CD4-positive, CD25-positive, alpha-beta regulatory T cell (primary cell): ENCODE data around the gene XXYLT1. TPM values are rescaled to one million over a fixed set of nuclear protein-coding genes. Genes with fewer than 3 reads are reported as not detected.
"Not testable (repeated sequence)": the region's sequence is repeated elsewhere in the genome, so short reads cannot be mapped to it uniquely, and the experiment has no call there.

Experiments
- ATAC-seq, 2 donors: fragments of 150-1000 bp; cut with Tn5 transposase; one replicate each; pipeline ENCODE4 v1.10.0; 2021; ENCODE audit warnings: low read depth in 2 of 2, moderate number of reproducible peaks in 2 of 2, moderate library complexity in 1 of 2
- DNase-seq, 3 donors: peaks; one replicate each; pipeline versions ENCODE4 v3.0.0 to v3.0.0-alpha.2; 2012 to 2022; ENCODE audit warnings: mixed read lengths in 1 of 3
- H3K27ac ChIP-seq: one replicate; pipeline ENCODE4 v1.7.0; 2013; ENCODE audit warnings: mild to moderate bottlenecking, low read length; ENCODE audit not compliant: insufficient read depth, poor library complexity, severe bottlenecking
- H3K27me3 ChIP-seq: one replicate; pipeline ENCODE4 v1.7.0; 2013; ENCODE audit warnings: low read length; ENCODE audit not compliant: control insufficient read depth, insufficient read depth
- H3K36me3 ChIP-seq: one replicate; pipeline ENCODE4 v1.7.0; 2013; ENCODE audit warnings: mild to moderate bottlenecking, low read length, moderate library complexity; ENCODE audit not compliant: control insufficient read depth, insufficient read depth
- H3K4me1 ChIP-seq: 2 replicates; pipeline ENCODE4 v1.7.0; 2013; ENCODE audit warnings: mild to moderate bottlenecking, low read length; ENCODE audit not compliant: insufficient read depth, control insufficient read depth, poor library complexity, severe bottlenecking
- H3K4me3 ChIP-seq: one replicate; pipeline ENCODE4 v1.7.0; 2013; ENCODE audit warnings: low read depth, mild to moderate bottlenecking, low read length, moderate library complexity
- H3K9me3 ChIP-seq, 2 experiments: 1 replicate in 1 of 2; 2 replicates in 1 of 2; pipeline ENCODE4 v1.7.0; 2013; ENCODE audit warnings: low read length in 2 of 2, mild to moderate bottlenecking in 1 of 2, moderate library complexity in 1 of 2; ENCODE audit not compliant: control insufficient read depth in 2 of 2
- H3K27ac Mint-ChIP-seq, 3 donors: one replicate each; pipeline ENCODE4 v1.8.0; 2020 to 2022; ENCODE audit warnings: mild to moderate bottlenecking in 3 of 3, mixed read lengths in 3 of 3, moderate library complexity in 2 of 3
- H3K27me3 Mint-ChIP-seq: one replicate; pipeline ENCODE4 v1.8.0; 2022; ENCODE audit warnings: mild to moderate bottlenecking, mixed read lengths
- H3K36me3 Mint-ChIP-seq: one replicate; pipeline ENCODE4 v1.8.0; 2020; ENCODE audit warnings: mixed read lengths
- H3K4me1 Mint-ChIP-seq, 4 donors: one replicate each; pipeline ENCODE4 v1.8.0; 2020 to 2022; ENCODE audit warnings: mixed read lengths in 4 of 4, mild to moderate bottlenecking in 1 of 4
- H3K4me3 Mint-ChIP-seq, 4 donors: one replicate each; pipeline ENCODE4 v1.8.0; 2020 to 2022; ENCODE audit warnings: mild to moderate bottlenecking in 4 of 4, mixed read lengths in 4 of 4, moderate library complexity in 3 of 4
- H3K9me3 Mint-ChIP-seq, 7 donors: one replicate each; pipeline ENCODE4 v1.8.0; 2020 to 2022; ENCODE audit warnings: mixed read lengths in 7 of 7, mild to moderate bottlenecking in 3 of 7, moderate library complexity in 2 of 7
- polyA plus RNA-seq, 4 donors: library from polyadenylated mRNA; unstranded; fragments of 300-500 nt; fragmentation: Illumina TruSeq; gene quantifications; one replicate each; pipeline ENCODE4 v1.2.3, GENCODE V29; 2021
- total RNA-seq: library from RNA; stranded (reverse); gene quantifications from one replicate; pipeline ENCODE4 v1.2.3, GENCODE V29; 2022

Gene XXYLT1
- total and polyA plus RNA-seq, 5 donors from 2014 or later, result 3.9 to 6.4 (median 5.7) TPM

DNA sequence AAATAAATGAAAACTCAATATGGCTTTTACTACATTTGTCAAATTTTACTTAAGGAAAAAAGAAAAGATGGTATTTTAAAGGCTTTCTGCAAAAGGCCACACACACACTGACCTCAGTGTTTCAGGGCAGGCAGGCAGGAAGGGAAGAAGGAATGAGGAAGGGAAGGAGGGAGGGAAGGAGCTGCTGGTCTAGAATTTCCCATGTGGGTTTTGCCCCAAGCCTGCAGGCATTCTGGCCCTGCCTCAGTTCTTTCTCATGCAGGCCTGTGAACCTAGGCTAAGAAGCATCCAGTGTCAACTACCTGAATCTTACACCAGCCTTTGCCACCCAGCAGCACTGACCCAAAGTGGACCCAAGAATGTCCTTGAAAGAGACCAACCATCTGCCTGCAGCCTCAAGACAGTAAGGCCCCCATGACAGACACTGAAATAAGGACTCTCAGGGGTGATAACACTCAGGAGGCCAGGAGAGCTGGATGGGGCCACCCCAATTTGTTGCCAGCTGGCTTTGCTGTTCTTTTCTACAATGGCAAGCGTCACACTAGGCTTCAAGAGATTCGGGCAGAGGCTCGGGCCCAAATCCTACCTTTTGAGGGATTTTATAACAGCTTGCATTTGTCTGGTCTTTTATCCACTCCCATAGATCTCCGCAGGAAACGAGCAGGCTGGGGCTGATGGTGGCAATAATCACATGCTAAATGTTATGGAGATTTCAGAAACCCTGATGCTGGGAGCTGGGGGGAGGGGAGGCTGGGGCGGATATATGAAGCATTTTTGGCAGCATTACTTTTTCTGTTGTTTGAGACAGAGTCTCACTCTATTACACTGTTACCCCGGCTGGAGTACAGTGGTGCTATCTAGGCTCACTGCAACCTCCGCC is 51.4 kb downstream of the XXYLT1 start:
- Histone ChIP-seq H3K27ac (no peak overlapping the region), H3K9me3 (no peaks in the 10 kb centered on the region), H3K4me1 (no peaks in the 10 kb centered on the region), H3K36me3 (no peaks in the 10 kb centered on the region), H3K27me3 (no peaks in the 10 kb centered on the region), H3K4me3 (no peak overlapping the region)
- no peaks in the 10 kb centered on the region for H3K9me3 Mint-ChIP-seq
- DNase-seq (no peak), ATAC-seq (no peak)
- peaks cover 0 to 5% (median 3%) of the 10 kb centered on the region in 4 donors for H3K4me1 Mint-ChIP-seq
- H3K27ac Mint-ChIP-seq, result peak overlapping the region in 2 of 3 donors; percentile 8 to 71
- no peak overlapping the region for H3K4me3 Mint-ChIP-seq
- no peaks in the 10 kb centered on the region for H3K27me3 Mint-ChIP-seq
- H3K36me3 Mint-ChIP-seq, result peaks cover 13% of the 10 kb centered on the region

- not testable (repeated sequence) for H3K4me1 Mint-ChIP-seq, H3K4me3 ChIP-seq, H3K9me3 ChIP-seq, ATAC-seq, H3K36me3 ChIP-seq, H3K27me3 ChIP-seq, H3K27me3 Mint-ChIP-seq, DNase-seq, H3K4me3 Mint-ChIP-seq, H3K27ac Mint-ChIP-seq, H3K9me3 Mint-ChIP-seq, H3K4me1 ChIP-seq, H3K27ac ChIP-seq
- peaks cover 13% of the 10 kb centered on the region for H3K36me3 Mint-ChIP-seq
These were observed 52.6 kb downstream of the XXYLT1 start for GRCh38 chr3:195218331-195218730.

GRCh38 chr3:195215576-195215975 is 55.4 kb downstream of the XXYLT1 start:
- not testable (repeated sequence) for H3K4me1 Mint-ChIP-seq, H3K27ac ChIP-seq, H3K36me3 Mint-ChIP-seq, H3K9me3 Mint-ChIP-seq, DNase-seq, H3K4me3 ChIP-seq, H3K4me3 Mint-ChIP-seq, H3K9me3 ChIP-seq, H3K4me1 ChIP-seq, H3K36me3 ChIP-seq, H3K27ac Mint-ChIP-seq, H3K27me3 ChIP-seq, H3K27me3 Mint-ChIP-seq, ATAC-seq

GRCh38 chr3:195214381-195214780 is 56.6 kb downstream of the XXYLT1 start:
- Mint-ChIP-seq H3K36me3 (peaks cover 4% of the 10 kb centered on the region), H3K27ac (no peak overlapping the region), H3K9me3 (no peaks in the 10 kb centered on the region), H3K27me3 (no peaks in the 10 kb centered on the region), H3K4me3 (no peak overlapping the region), H3K4me1 (peaks cover 0 to 5% (median 2%) of the 10 kb centered on the region in 4 donors)
- no peaks in the 10 kb centered on the region for H3K27me3 ChIP-seq
- DNase-seq (no peak), ATAC-seq (no peak)
- H3K9me3 ChIP-seq, result no peaks in the 10 kb centered on the region
- no peak overlapping the region for H3K4me3 ChIP-seq
- H3K27ac ChIP-seq, result no peak overlapping the region
- H3K4me1 ChIP-seq, result no peaks in the 10 kb centered on the region
- no peaks in the 10 kb centered on the region for H3K36me3 ChIP-seq

DNA sequence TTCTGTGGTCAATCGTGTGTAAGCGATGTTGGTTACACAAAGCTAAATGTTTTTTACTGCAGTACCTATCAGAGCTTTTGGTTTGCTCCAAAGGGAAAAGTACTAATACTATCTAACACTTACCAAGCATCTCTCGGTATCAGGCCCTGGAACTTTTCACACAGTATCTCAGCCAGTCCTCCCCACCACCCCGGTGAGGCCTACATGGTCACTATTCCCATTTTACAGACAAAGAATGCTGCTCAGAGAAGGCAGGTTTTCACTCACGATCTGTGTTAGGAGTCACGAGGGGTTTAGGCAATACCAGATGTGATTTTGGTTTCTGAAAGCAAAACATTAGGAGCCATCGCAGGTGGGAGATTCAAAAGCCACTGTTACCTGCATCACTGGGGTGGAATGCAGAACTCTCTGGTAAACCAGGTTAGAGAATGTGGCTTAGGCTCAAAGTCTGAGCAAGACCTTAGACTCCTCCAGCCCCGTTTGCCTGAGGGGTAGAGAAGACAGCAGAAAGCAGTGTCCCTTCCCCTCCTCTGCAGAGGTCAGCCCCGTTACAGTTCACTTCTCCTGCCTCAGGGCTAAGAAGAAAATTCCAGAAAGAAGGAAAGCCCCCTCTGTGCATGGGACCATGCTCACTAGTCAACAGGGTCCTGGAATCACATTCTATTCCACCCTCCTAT is 57.2 kb downstream of the XXYLT1 start:
- H3K9me3 ChIP-seq, result no peaks in the 10 kb centered on the region
- H3K36me3 Mint-ChIP-seq, result no peaks in the 10 kb centered on the region
- ATAC-seq (no peak), DNase-seq (no peak)
- H3K36me3 ChIP-seq, result no peaks in the 10 kb centered on the region
- no peak overlapping the region for H3K4me3 ChIP-seq
- no peaks in the 10 kb centered on the region for H3K27me3 Mint-ChIP-seq
- H3K4me3 Mint-ChIP-seq, result no peak overlapping the region
- no peak overlapping the region for H3K27ac Mint-ChIP-seq
- H3K4me1 ChIP-seq, result no peaks in the 10 kb centered on the region
- H3K4me1 Mint-ChIP-seq, result peaks cover 0 to 5% (median 2%) of the 10 kb centered on the region in 4 donors
- H3K27me3 ChIP-seq, result no peaks in the 10 kb centered on the region
- H3K27ac ChIP-seq, result no peak overlapping the region
- no peaks in the 10 kb centered on the region for H3K9me3 Mint-ChIP-seq

DNA sequence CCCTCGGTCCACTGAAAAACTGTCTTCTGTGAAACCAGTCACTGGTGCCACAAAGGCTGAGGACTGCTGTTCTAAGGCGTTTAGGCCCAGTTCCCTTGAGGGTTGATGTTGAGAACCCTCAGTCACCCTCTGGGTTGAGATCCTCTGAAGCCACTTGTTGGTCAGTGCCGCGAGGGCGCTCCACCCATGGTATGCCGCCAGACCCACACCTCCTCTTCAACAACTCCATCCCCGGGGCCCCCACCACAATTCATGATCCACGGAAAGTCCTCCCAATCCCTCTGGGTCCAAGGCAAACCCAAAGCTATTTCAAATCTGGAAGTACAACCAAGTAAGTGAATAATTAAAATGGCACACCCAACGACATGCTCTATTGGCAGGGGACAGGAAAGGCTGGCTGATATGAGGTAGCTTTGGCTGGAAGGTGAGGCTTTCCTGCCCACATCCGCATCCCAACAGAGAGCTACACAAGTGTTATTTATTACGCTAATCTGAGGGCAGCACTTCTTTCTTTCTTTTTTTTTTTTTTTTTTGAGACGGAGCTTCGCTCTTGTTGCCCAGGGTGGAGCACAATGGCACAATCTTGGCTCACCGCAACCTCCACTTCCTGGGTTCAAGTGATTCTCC is 58.1 kb downstream of the XXYLT1 start:
- Histone ChIP-seq H3K9me3 (no peaks in the 10 kb centered on the region), H3K36me3 (no peaks in the 10 kb centered on the region), H3K4me1 (no peaks in the 10 kb centered on the region), H3K4me3 (no peak overlapping the region), H3K27ac (no peak overlapping the region), H3K27me3 (no peaks in the 10 kb centered on the region)
- DNase-seq, result no peak
- Mint-ChIP-seq H3K4me3 (no peak overlapping the region), H3K9me3 (no peaks in the 10 kb centered on the region), H3K4me1 (peaks cover 0 to 10% (median 7%) of the 10 kb centered on the region in 4 donors), H3K36me3 (no peaks in the 10 kb centered on the region), H3K27ac (no peak overlapping the region), H3K27me3 (no peaks in the 10 kb centered on the region)
- no peak for ATAC-seq

- no peak overlapping the region for H3K4me3 Mint-ChIP-seq
- Histone ChIP-seq H3K27ac (no peak overlapping the region), H3K9me3 (no peaks in the 10 kb centered on the region), H3K4me1 (no peaks in the 10 kb centered on the region), H3K36me3 (no peaks in the 10 kb centered on the region), H3K27me3 (no peaks in the 10 kb centered on the region), H3K4me3 (no peak overlapping the region)
- peaks cover 0 to 12% (median 7%) of the 10 kb centered on the region in 4 donors for H3K4me1 Mint-ChIP-seq
- no peaks in the 10 kb centered on the region for H3K36me3 Mint-ChIP-seq
- no peak for DNase-seq
- H3K27ac Mint-ChIP-seq, result no peak overlapping the region
- no peaks in the 10 kb centered on the region for H3K27me3 Mint-ChIP-seq
- ATAC-seq, result no peak
- no peaks in the 10 kb centered on the region for H3K9me3 Mint-ChIP-seq
These were observed 58.8 kb downstream of the XXYLT1 start for GRCh38 chr3:195212033-195212748.
